Stimulated activated naive CD4-positive, alpha-beta T cell treated with Interleukin-2 at 50 U/mL for 16 hours (primary cell): ENCODE results near the gene ZNF354B.
"Not testable (repeated sequence)": the region's sequence is repeated elsewhere in the genome, so short reads cannot be mapped to it uniquely, and the experiment has no call there.

Source experiments
- DNase-seq: peaks from one replicate; lab custom pipeline; 2025; lab: John Stamatoyannopoulos, UW

ZNF354B gene

GRCh38 chr5:178883115-178883694, 23.5 kb downstream of the ZNF354B start:
- DNase-seq: not testable (repeated sequence)

GRCh38 chr5:178883815-178884430, 24.2 kb downstream of the ZNF354B start:
- DNase-seq: no peak

GRCh38 chr5:178895615-178896571, 36.1 kb downstream of the ZNF354B start, which contains the start of gene ZFP2:
ZFP2 (plus strand) TSS chr5:178895913; CDS start chr5:178931314, 35,401 bp downstream.
- DNase-seq: no peak

GRCh38 chr5:178899289-178899688, 39.5 kb downstream of the ZNF354B start:
- no peak for DNase-seq

- no peak for DNase-seq
Observed at GRCh38 chr5:178902849-178903248, 43.1 kb downstream of the ZNF354B start.

- no peak for DNase-seq
Observed at GRCh38 chr5:178931846-178932760, 72.3 kb downstream of the ZNF354B start.
